NCI-H345 (cell line): ENCODE results near the gene MPG.
A peak's percentile ranks its signal among the peaks of the same experiment; 100 is the strongest.

Experiments used
- DNase-seq: peaks from one replicate; lab custom pipeline; 2025; lab: John Stamatoyannopoulos, UW

Gene MPG

GRCh38 chr16:50769-51591, 27.0 kb upstream of the MPG start:
- no peak for DNase-seq

GRCh38 chr16:53346-54236, 24.4 kb upstream of the MPG start, which contains the start of the genes POLR3K and SNRNP25:
POLR3K (minus strand) TSS chr16:53608; CDS start chr16:53586, 22 bp downstream.
SNRNP25 (plus strand) TSS chr16:53828; CDS start chr16:54017, 189 bp downstream.
- peak; percentile 98 for DNase-seq

- no peak for DNase-seq
These were observed 23.8 kb upstream of the MPG start for GRCh38 chr16:54237-54581.

GRCh38 chr16:55571-56136, 22.4 kb upstream of the MPG start:
- DNase-seq = no peak

- no peak for DNase-seq
These were observed 21.6 kb upstream of the MPG start for GRCh38 chr16:56231-56927.

- no peak for DNase-seq
These were observed 20.3 kb upstream of the MPG start for GRCh38 chr16:57711-58110.

GRCh38 chr16:58491-59439, 19.3 kb upstream of the MPG start:
- no peak for DNase-seq

GRCh38 chr16:59440-60059, 18.5 kb upstream of the MPG start:
- no peak for DNase-seq

GRCh38 chr16:60166-60565, 17.9 kb upstream of the MPG start:
- DNase-seq = no peak

- DNase-seq = no peak
These were observed 16.8 kb upstream of the MPG start for GRCh38 chr16:60929-61878.

- DNase-seq = no peak
These were observed 16.1 kb upstream of the MPG start for GRCh38 chr16:61879-62281.

- no peak for DNase-seq
These were observed 15.6 kb upstream of the MPG start for GRCh38 chr16:62283-62967.

- DNase-seq = no peak
These were observed 15.0 kb upstream of the MPG start for GRCh38 chr16:62968-63391.

- DNase-seq = no peak
These were observed 14.6 kb upstream of the MPG start for GRCh38 chr16:63466-63865.

- peak; percentile 62 for DNase-seq
These were observed 13.8 kb upstream of the MPG start for GRCh38 chr16:63998-64913.

- DNase-seq = no peak
These were observed 13.1 kb upstream of the MPG start for GRCh38 chr16:64914-65255.

GRCh38 chr16:65745-66144, 12.3 kb upstream of the MPG start:
- DNase-seq = peak; percentile 71
